Endodermal cell (in vitro differentiated cells): ENCODE measurements around the gene CEP85. TPM values are rescaled to one million over a fixed set of nuclear protein-coding genes. Genes with fewer than 3 reads are reported as not detected.

Experiments
- DNase-seq: peaks from one replicate; pipeline ENCODE4 v3.0.0-alpha.2; 2017
- H3K27ac ChIP-seq: 2 replicates; pipeline ENCODE4 v1.5.1; 2013; ENCODE audit warnings: mild to moderate bottlenecking, low read depth, low read length, moderate library complexity
- H3K27me3 ChIP-seq: 2 replicates; pipeline ENCODE4 v1.6.1; 2013; ENCODE audit warnings: mild to moderate bottlenecking, low read length, moderate library complexity; ENCODE audit not compliant: insufficient read depth, control insufficient read depth, poor library complexity, severe bottlenecking
- H3K36me3 ChIP-seq: 2 replicates; pipeline ENCODE4 v1.7.0; 2013; ENCODE audit warnings: mild to moderate bottlenecking, low read length, moderate library complexity; ENCODE audit not compliant: control insufficient read depth, insufficient read depth
- H3K4me1 ChIP-seq: one replicate; pipeline ENCODE4 v1.7.0; 2013; ENCODE audit warnings: low read length; ENCODE audit not compliant: control insufficient read depth, insufficient read depth
- H3K4me3 ChIP-seq: 2 replicates; pipeline ENCODE4 v1.5.1; 2013; ENCODE audit warnings: mild to moderate bottlenecking, low read length, moderate library complexity
- H3K9ac ChIP-seq: 2 replicates; pipeline ENCODE4 v1.6.1; 2013; ENCODE audit warnings: mild to moderate bottlenecking, low read length, moderate library complexity; ENCODE audit not compliant: poor library complexity, severe bottlenecking; ENCODE audit errors: extremely low read depth
- H3K9me3 ChIP-seq: 2 replicates; pipeline ENCODE4 v1.6.1; 2013; ENCODE audit warnings: mild to moderate bottlenecking, low read length, moderate library complexity; ENCODE audit not compliant: control insufficient read depth
- H3K27ac Mint-ChIP-seq: 2 replicates; pipeline ENCODE4 v1.8.0; 2020; ENCODE audit warnings: mixed read lengths
- H3K27me3 Mint-ChIP-seq: 2 replicates; pipeline ENCODE4 v1.8.0; 2021; ENCODE audit warnings: mild to moderate bottlenecking, mixed read lengths; ENCODE audit not compliant: insufficient read depth
- H3K36me3 Mint-ChIP-seq: 2 replicates; pipeline ENCODE4 v1.8.0; 2020; ENCODE audit warnings: low read depth, mixed read lengths
- H3K4me1 Mint-ChIP-seq: 2 replicates; pipeline ENCODE4 v1.8.0; 2020; ENCODE audit warnings: mixed read lengths
- H3K4me3 Mint-ChIP-seq: 2 replicates; pipeline ENCODE4 v1.8.0; 2020; ENCODE audit warnings: mild to moderate bottlenecking, moderate library complexity, mixed read lengths
- H3K9me3 Mint-ChIP-seq: 2 replicates; pipeline ENCODE4 v1.8.0; 2020; ENCODE audit warnings: mild to moderate bottlenecking, mixed read lengths
- WGBS, 2 experiments: methylation state at CpG; one replicate each; pipeline versions ENCODE4 v1.1.5 to v1.1.7; 2013; ENCODE audit warnings: missing lambda C conversion rate in 2 of 2, mixed read lengths in 1 of 2; ENCODE audit not compliant: insufficient coverage in 1 of 2, insufficient read length in 1 of 2; 5-methylcytosine and 5-hydroxymethylcytosine counted together
- total RNA-seq, 2 donors: library from RNA; stranded (reverse); fragmentation: NEBNext Ultra II Directional in 1 of 2; extraction: Animal tissue kit (Norgen Biotek cat#: 25700) in 1 of 2; gene quantifications; 2 replicates in 1 of 2; 3 replicates in 1 of 2; pipeline ENCODE4 v1.2.1, GENCODE V29; 2021
- TF ChIP-seq, protein P1 (sequence below): fragments of 200-600 bp; sonication (generic); conservative IDR thresholded peaks from 2 replicates; pipeline ENCODE4 v1.5.0; 2021; ENCODE audit warnings: antibody characterized with exemption, mild to moderate bottlenecking

CEP85 gene
- total RNA-seq, 2 donors from 2014 or later, result 25.6 to 43.6 TPM

- no peak within 1 kb of the TSS for H3K4me3 Mint-ChIP-seq
- H3K27ac Mint-ChIP-seq, result peak within 1 kb of the TSS; percentile 69
- H3K9ac ChIP-seq, result no peak within 1 kb of the TSS
- no peaks in the 10 kb centered on the region for H3K27me3 ChIP-seq
- H3K27me3 Mint-ChIP-seq, result peaks cover 5% of the 10 kb centered on the region
- H3K36me3 ChIP-seq, result peaks cover 5% of the 10 kb centered on the region
- no peaks in the 10 kb centered on the region for H3K9me3 ChIP-seq
- 41 to 61% methylated on average over 11 to 16 of the region's 16 CpGs for WGBS, 2 experiments
- TF ChIP-seq, protein P1, sequence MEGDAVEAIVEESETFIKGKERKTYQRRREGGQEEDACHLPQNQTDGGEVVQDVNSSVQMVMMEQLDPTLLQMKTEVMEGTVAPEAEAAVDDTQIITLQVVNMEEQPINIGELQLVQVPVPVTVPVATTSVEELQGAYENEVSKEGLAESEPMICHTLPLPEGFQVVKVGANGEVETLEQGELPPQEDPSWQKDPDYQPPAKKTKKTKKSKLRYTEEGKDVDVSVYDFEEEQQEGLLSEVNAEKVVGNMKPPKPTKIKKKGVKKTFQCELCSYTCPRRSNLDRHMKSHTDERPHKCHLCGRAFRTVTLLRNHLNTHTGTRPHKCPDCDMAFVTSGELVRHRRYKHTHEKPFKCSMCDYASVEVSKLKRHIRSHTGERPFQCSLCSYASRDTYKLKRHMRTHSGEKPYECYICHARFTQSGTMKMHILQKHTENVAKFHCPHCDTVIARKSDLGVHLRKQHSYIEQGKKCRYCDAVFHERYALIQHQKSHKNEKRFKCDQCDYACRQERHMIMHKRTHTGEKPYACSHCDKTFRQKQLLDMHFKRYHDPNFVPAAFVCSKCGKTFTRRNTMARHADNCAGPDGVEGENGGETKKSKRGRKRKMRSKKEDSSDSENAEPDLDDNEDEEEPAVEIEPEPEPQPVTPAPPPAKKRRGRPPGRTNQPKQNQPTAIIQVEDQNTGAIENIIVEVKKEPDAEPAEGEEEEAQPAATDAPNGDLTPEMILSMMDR, result peak; percentile 81
- no peak within 1 kb of the TSS for H3K27ac ChIP-seq
- peak; percentile 96 for DNase-seq
- H3K9me3 Mint-ChIP-seq, result no peaks in the 10 kb centered on the region
- H3K4me3 ChIP-seq, result no peak within 1 kb of the TSS
- H3K4me1 ChIP-seq, result no peaks in the 10 kb centered on the region
- peaks cover 26% of the 10 kb centered on the region for H3K36me3 Mint-ChIP-seq
- H3K4me1 Mint-ChIP-seq, result peaks cover 6% of the 10 kb centered on the region
Observed at GRCh38 chr1:26190373-26190987, 43.5 kb upstream of the CEP85 start, which contains the start of gene CATSPER4. Gene CATSPER4 (plus strand): TSS chr1:26190602. CDS start chr1:26190628, 26 bp downstream.

GRCh38 chr1:26191739-26192138 is 42.3 kb upstream of the CEP85 start:
- Mint-ChIP-seq H3K4me1 (peaks cover 6% of the 10 kb centered on the region), H3K27me3 (peaks cover 9% of the 10 kb centered on the region), H3K9me3 (no peaks in the 10 kb centered on the region), H3K36me3 (peaks cover 17% of the 10 kb centered on the region), H3K4me3 (no peak overlapping the region), H3K27ac (no peak overlapping the region)
- peaks cover 5% of the 10 kb centered on the region for H3K36me3 ChIP-seq
- TF ChIP-seq, protein P1, result no peak
- WGBS, 2 experiments, result 71 to 88% methylated on average over 1 to 3 of the region's 3 CpGs
- H3K27me3 ChIP-seq, result no peaks in the 10 kb centered on the region
- H3K27ac ChIP-seq, result no peak overlapping the region
- H3K9ac ChIP-seq, result no peak overlapping the region
- DNase-seq, result no peak
- H3K4me3 ChIP-seq, result no peak overlapping the region
- H3K4me1 ChIP-seq, result no peaks in the 10 kb centered on the region
- no peaks in the 10 kb centered on the region for H3K9me3 ChIP-seq

GRCh38 chr1:26195805-26196204 is 38.2 kb upstream of the CEP85 start:
- no peak overlapping the region for H3K4me3 ChIP-seq
- no peaks in the 10 kb centered on the region for H3K36me3 Mint-ChIP-seq
- no peak overlapping the region for H3K27ac Mint-ChIP-seq
- H3K36me3 ChIP-seq, result no peaks in the 10 kb centered on the region
- TF ChIP-seq, protein P1, result no peak
- H3K27me3 ChIP-seq, result no peaks in the 10 kb centered on the region
- peaks cover 9% of the 10 kb centered on the region for H3K27me3 Mint-ChIP-seq
- H3K4me3 Mint-ChIP-seq, result no peak overlapping the region
- no peaks in the 10 kb centered on the region for H3K4me1 ChIP-seq
- no peak overlapping the region for H3K27ac ChIP-seq
- H3K9me3 ChIP-seq, result no peaks in the 10 kb centered on the region
- H3K9me3 Mint-ChIP-seq, result no peaks in the 10 kb centered on the region
- DNase-seq, result no peak
- no peak overlapping the region for H3K9ac ChIP-seq
- WGBS, 2 experiments, result 92 to 100% methylated on average over 2 to 3 of the region's 3 CpGs
- H3K4me1 Mint-ChIP-seq, result peaks cover 8% of the 10 kb centered on the region
